ENCODE measurements around the gene NOS3.

NOS3 gene

DNA sequence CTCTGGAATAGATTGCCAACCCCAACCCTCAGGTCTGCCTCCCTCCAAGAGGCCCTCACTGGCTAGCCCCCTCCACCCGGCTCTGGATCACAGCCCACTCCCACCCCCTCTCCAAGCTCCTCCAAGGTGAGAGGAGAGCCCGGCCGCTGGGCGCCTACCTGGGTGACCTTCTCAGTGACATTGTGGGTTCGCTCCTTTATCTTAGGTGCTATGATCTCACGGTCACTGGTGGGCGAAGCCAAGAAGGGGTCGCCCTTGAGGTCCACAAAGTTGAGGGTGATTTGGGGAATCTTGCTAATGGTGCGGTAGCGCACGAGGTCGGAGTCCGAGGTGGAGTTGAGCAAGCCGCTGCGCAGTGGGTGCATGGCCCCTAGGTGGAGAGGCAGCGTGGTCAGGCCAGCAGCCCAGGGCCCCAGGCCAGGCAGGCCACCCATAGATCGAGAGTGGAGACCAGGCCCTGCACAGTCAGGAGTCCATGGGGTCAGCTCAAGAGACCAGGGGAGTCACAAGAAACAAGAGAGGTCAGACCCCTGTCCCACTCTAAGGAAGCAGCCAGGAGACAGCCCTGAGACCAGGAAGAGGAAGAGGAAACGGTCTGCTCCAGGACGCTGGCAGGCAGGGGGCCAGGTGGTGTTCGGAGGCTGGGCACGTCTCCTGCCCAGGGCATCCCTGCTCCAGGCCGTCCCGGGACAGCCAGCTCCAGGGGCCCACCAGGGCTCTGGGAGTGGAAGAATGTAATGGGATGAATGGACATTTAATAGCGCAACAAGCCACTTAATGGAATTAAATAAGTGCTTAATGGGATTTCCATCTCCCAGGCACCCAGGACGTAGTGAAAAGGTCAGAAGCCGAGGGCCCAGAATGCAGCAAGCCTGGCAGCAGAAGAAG is 33.4 kb upstream of the NOS3 start:
- H3K4me3 ChIP-seq (ENCODE audit: low read depth, low read length) = no peak overlapping the region

GRCh38 chr7:150958062-150958552 is 32.7 kb upstream of the NOS3 start:
- H3K4me3 ChIP-seq (ENCODE audit: low read depth, low read length) = no peak overlapping the region

More for the DNA sequence above, 33.4 kb upstream of the NOS3 start:
- no peak for TF ChIP-seq CTCF (IDR thresholded peaks at IDR 0.05; ENCODE audit: low read depth, low read length)

GRCh38 chr7:150958597-150958996 is 32.2 kb upstream of the NOS3 start:
- H3K4me3 ChIP-seq (ENCODE audit: low read depth, low read length) = no peak overlapping the region
- no peak for TF ChIP-seq CTCF (IDR thresholded peaks at IDR 0.05; ENCODE audit: low read depth, low read length)

More at GRCh38 chr7:150958062-150958552, 32.7 kb upstream of the NOS3 start:
- TF ChIP-seq CTCF (IDR thresholded peaks at IDR 0.05; ENCODE audit: low read depth, low read length) = no peak

DNA sequence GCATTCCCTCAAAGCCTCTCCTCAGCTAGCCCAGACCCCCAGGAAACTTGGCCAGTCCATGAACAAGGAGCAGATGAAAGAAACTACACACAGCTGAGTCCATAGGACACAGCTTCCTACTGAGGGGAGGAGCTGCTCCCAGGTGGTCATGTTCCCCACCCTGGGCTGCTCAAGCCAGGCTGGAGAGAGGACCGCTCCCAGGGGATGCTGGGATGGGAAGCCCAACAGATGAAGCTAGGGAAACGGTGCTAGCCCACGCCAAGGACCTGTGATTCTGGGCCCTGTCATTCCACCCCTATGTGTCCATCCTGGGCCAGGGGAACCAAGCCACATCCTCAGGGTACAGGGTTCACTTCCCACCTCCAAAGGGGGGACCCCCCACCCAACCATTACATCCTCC is 31.7 kb upstream of the NOS3 start:
- no peak overlapping the region for H3K4me3 ChIP-seq (ENCODE audit: low read depth, low read length)

GRCh38 chr7:150959739-150960734 is 30.8 kb upstream of the NOS3 start:
- TF ChIP-seq CTCF (IDR thresholded peaks at IDR 0.05; ENCODE audit: low read depth, low read length) = no peak
- H3K4me3 ChIP-seq (ENCODE audit: low read depth, low read length) = no peak overlapping the region

More for the DNA sequence above, 31.7 kb upstream of the NOS3 start:
- TF ChIP-seq CTCF (IDR thresholded peaks at IDR 0.05; ENCODE audit: low read depth, low read length) = no peak

DNA sequence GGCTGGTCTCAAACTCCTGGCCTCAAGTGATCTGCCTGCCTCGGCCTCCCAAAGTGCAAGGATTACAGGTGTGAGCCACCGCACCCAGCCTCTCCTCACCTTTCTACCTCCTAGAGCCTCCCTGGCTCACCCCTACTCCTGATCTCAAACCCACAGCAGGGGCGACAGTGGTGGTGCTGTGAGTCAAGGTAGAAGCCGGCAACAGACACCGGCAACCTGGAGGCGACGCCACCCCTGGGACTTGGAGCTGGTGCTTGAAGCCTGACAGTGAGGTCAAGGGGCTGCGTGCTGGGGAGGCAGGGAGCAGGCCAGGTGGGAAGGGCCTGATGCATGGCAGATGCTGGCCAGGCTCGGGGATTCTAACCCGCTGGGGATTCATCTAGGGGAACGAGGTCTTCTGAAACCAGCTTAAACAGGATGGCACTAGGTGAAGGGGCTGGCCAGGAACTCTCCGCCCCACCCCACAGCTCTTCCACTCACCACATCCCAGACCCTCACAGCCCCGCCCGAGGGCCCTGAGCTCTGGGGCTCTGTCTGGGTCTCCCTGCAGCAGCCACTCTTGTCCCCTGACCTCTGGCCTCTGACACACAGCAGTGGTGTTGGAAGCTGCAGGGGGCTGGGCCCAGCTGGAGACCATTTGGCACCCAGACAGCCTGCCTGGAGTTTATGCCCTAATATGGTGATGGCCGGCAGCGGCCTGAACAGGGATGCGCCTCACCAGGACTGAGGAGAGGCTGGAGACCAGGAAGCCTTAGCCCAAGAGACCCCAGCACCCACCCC is 29.1 kb upstream of the NOS3 start:
- TF ChIP-seq CTCF (IDR thresholded peaks at IDR 0.05; ENCODE audit: low read depth, low read length) = no peak
- H3K4me3 ChIP-seq (ENCODE audit: low read depth, low read length) = no peak overlapping the region
